H9 (cell line): ENCODE measurements around the gene ZNF444. TPM values are rescaled to one million over a fixed set of nuclear protein-coding genes. Genes with fewer than 3 reads are reported as not detected.

Experiments used
- DNase-seq: peaks from one replicate; pipeline ENCODE4 v3.0.0-alpha.2; 2017
- H2AFZ ChIP-seq: one replicate; pipeline ENCODE4 v1.6.1; 2013; ENCODE audit warnings: mild to moderate bottlenecking, low read length, control low read depth, moderate library complexity
- H2AK5ac ChIP-seq: 2 replicates; pipeline ENCODE4 v1.6.1; 2013; ENCODE audit warnings: low read length, control low read depth, mixed read lengths; ENCODE audit not compliant: insufficient read length
- H2BK120ac ChIP-seq: one replicate; pipeline ENCODE4 v1.6.1; 2013; ENCODE audit warnings: low read depth, mild to moderate bottlenecking, low read length, control low read depth, inconsistent platforms; ENCODE audit not compliant: poor library complexity, severe bottlenecking
- H2BK12ac ChIP-seq: 2 replicates; pipeline ENCODE4 v1.6.1; 2013; ENCODE audit warnings: low read length, control low read depth, mixed read lengths, low read depth; ENCODE audit not compliant: insufficient read length
- H2BK15ac ChIP-seq: 2 replicates; pipeline ENCODE4 v1.6.1; 2013; ENCODE audit warnings: low read depth, low read length, control low read depth
- H2BK20ac ChIP-seq: one replicate; pipeline ENCODE4 v1.6.1; 2013; ENCODE audit warnings: low read depth, mild to moderate bottlenecking, low read length, control low read depth, inconsistent platforms; ENCODE audit not compliant: poor library complexity, severe bottlenecking
- H2BK5ac ChIP-seq: 2 replicates; pipeline ENCODE4 v1.6.1; 2013; ENCODE audit warnings: low read length, control low read depth, mixed read lengths; ENCODE audit not compliant: insufficient read length
- H3K14ac ChIP-seq: 2 replicates; pipeline ENCODE4 v1.6.1; 2013; ENCODE audit warnings: low read length, control low read depth; ENCODE audit not compliant: insufficient read depth
- H3K18ac ChIP-seq: 2 replicates; pipeline ENCODE4 v1.6.1; 2013; ENCODE audit warnings: low read depth, mild to moderate bottlenecking, mixed read lengths, low read length, control low read depth; ENCODE audit not compliant: insufficient read length
- H3K23ac ChIP-seq: 2 replicates; pipeline ENCODE4 v1.6.1; 2013; ENCODE audit warnings: low read length, control low read depth, mixed read lengths, low read depth; ENCODE audit not compliant: insufficient read length
- H3K23me2 ChIP-seq: 2 replicates; pipeline ENCODE4 v1.6.1; 2013; ENCODE audit warnings: low read depth, mild to moderate bottlenecking, mixed read lengths, low read length, control low read depth; ENCODE audit not compliant: insufficient read length, poor library complexity, severe bottlenecking
- H3K27ac ChIP-seq: 2 replicates; pipeline ENCODE4 v1.5.1; 2013; ENCODE audit warnings: low read length, control low read depth, mixed read lengths, low read depth; ENCODE audit not compliant: insufficient read length
- H3K27me3 ChIP-seq: 2 replicates; pipeline ENCODE4 v1.6.1; 2013; ENCODE audit warnings: low read length, control low read depth, inconsistent platforms; ENCODE audit not compliant: insufficient read depth
- H3K4ac ChIP-seq: 2 replicates; pipeline ENCODE4 v1.6.1; 2013; ENCODE audit warnings: low read depth, mild to moderate bottlenecking, control low read depth, inconsistent platforms, low read length, moderate library complexity
- H3K4me1 ChIP-seq: 2 replicates; pipeline ENCODE4 v1.6.1; 2013; ENCODE audit warnings: low read length, control low read depth, inconsistent platforms; ENCODE audit not compliant: insufficient read depth
- H3K4me2 ChIP-seq: 2 replicates; pipeline ENCODE4 v1.6.1; 2013; ENCODE audit warnings: low read length, control low read depth, mixed read lengths; ENCODE audit not compliant: insufficient read length, insufficient read depth
- H3K56ac ChIP-seq: 2 replicates; pipeline ENCODE4 v1.6.1; 2013; ENCODE audit warnings: low read depth, mild to moderate bottlenecking, mixed read lengths, low read length, control low read depth; ENCODE audit not compliant: insufficient read length
- H3K79me1 ChIP-seq: 2 replicates; pipeline ENCODE4 v1.6.1; 2013; ENCODE audit warnings: low read depth, mild to moderate bottlenecking, moderate library complexity, low read length, control low read depth, inconsistent platforms; ENCODE audit not compliant: insufficient read depth, poor library complexity, severe bottlenecking
- H3K79me2 ChIP-seq: 2 replicates; pipeline ENCODE4 v1.6.1; 2013; ENCODE audit warnings: low read length, control low read depth, inconsistent platforms; ENCODE audit not compliant: insufficient read depth
- H3K9ac ChIP-seq: 2 replicates; pipeline ENCODE4 v1.6.1; 2013; ENCODE audit warnings: low read length, control low read depth, mixed read lengths; ENCODE audit not compliant: insufficient read length; ENCODE audit errors: extremely low read depth
- H3K9me3 ChIP-seq: one replicate; pipeline ENCODE4 v1.6.1; 2013; ENCODE audit warnings: low read depth, low read length, inconsistent platforms; ENCODE audit not compliant: control insufficient read depth
- H3T11ph ChIP-seq: one replicate; pipeline ENCODE4 v1.6.1; 2013; ENCODE audit warnings: mild to moderate bottlenecking, low read length, control low read depth, inconsistent platforms
- H4K20me1 ChIP-seq: one replicate; pipeline ENCODE4 v1.6.1; 2013; ENCODE audit not compliant: control insufficient read depth, insufficient read length, insufficient read depth
- H4K5ac ChIP-seq: 2 replicates; pipeline ENCODE4 v1.6.1; 2013; ENCODE audit warnings: low read depth, mild to moderate bottlenecking, mixed read lengths, low read length, control low read depth; ENCODE audit not compliant: insufficient read length
- H4K8ac ChIP-seq: replicated peaks from 2 replicates; pipeline ENCODE4 v1.6.1; 2013; ENCODE audit warnings: low read length, control low read depth, mixed read lengths, low read depth; ENCODE audit not compliant: insufficient read length
- H4K91ac ChIP-seq: 2 replicates; pipeline ENCODE4 v1.6.1; 2013; ENCODE audit warnings: low read depth, mild to moderate bottlenecking, moderate library complexity, mixed read lengths, low read length, control low read depth; ENCODE audit not compliant: insufficient read length
- H3K27ac Mint-ChIP-seq, 3 experiments: 2 replicates in 2 of 3; 3 replicates in 1 of 3; pipeline ENCODE4 v1.8.0; 2020 to 2021; ENCODE audit warnings: mixed read lengths in 3 of 3, mild to moderate bottlenecking in 1 of 3, moderate library complexity in 1 of 3
- H3K27me3 Mint-ChIP-seq: 2 replicates; pipeline ENCODE4 v1.8.0; 2021; ENCODE audit warnings: low read depth, mild to moderate bottlenecking, moderate library complexity, mixed read lengths
- H3K36me3 Mint-ChIP-seq, 3 experiments: 2 replicates in 2 of 3; 3 replicates in 1 of 3; pipeline ENCODE4 v1.8.0; 2020 to 2021; ENCODE audit warnings: low read depth in 3 of 3, mixed read lengths in 3 of 3; ENCODE audit not compliant: insufficient read depth in 1 of 3
- H3K4me1 Mint-ChIP-seq, 2 experiments: 2 replicates each; pipeline ENCODE4 v1.8.0; 2020; ENCODE audit warnings: mixed read lengths in 2 of 2
- H3K4me3 Mint-ChIP-seq, 2 experiments: 2 replicates in 1 of 2; 3 replicates in 1 of 2; pipeline ENCODE4 v1.8.0; 2020 to 2021; ENCODE audit warnings: mild to moderate bottlenecking in 2 of 2, mixed read lengths in 2 of 2, moderate library complexity in 1 of 2
- H3K9me3 Mint-ChIP-seq, 2 experiments: 2 replicates in 1 of 2; 3 replicates in 1 of 2; pipeline ENCODE4 v1.8.0; 2020; ENCODE audit warnings: mild to moderate bottlenecking in 2 of 2, mixed read lengths in 2 of 2, moderate library complexity in 1 of 2
- CTCF ChIP-seq: fragments of 200-600 bp; sonication (generic); conservative IDR thresholded peaks from 3 replicates; pipeline ENCODE4 v1.8.0; 2021; ENCODE audit warnings: antibody characterized with exemption, mild to moderate bottlenecking
- WGBS: extraction: QIAGEN DNeasy Blood & Tissue Kit; methylation state at CpG from one replicate; pipeline ENCODE4 v1.1.7; 2013; ENCODE audit warnings: missing lambda C conversion rate, low lambda C conversion rate, mixed read lengths; ENCODE audit not compliant: insufficient read length; ENCODE audit errors: extremely low coverage; 5-methylcytosine and 5-hydroxymethylcytosine counted together
- total RNA-seq: library from RNA; stranded (reverse); gene quantifications from 2 replicates; pipeline ENCODE4 v1.2.1, GENCODE V29; 2021

Gene ZNF444
- total RNA-seq, 1 experiment from 2014 or later = 49.7 TPM

GRCh38 chr19:56147307-56147706 is 6.2 kb downstream of the ZNF444 start:
- Histone ChIP-seq H3K56ac (no peak overlapping the region), H3K9me3 (no peaks in the 10 kb centered on the region), H3K4me2 (no peak overlapping the region), H3K27ac (no peak overlapping the region), H2BK15ac (no peak overlapping the region), H3K9ac (no peak overlapping the region), H2AK5ac (no peak overlapping the region), H3K23ac (no peak overlapping the region), H4K8ac (no peak overlapping the region), H4K91ac (no peak overlapping the region), H2BK20ac (no peak overlapping the region), H3K18ac (no peak overlapping the region), H2BK120ac (no peak overlapping the region), H3K4me1 (no peaks in the 10 kb centered on the region), H4K20me1 (peaks cover 6% of the 10 kb centered on the region), H3K79me2 (peaks cover 5% of the 10 kb centered on the region; the same call in 1 of the 2 replicates), H4K5ac (no peak overlapping the region), H3K23me2 (no peaks in the 10 kb centered on the region), H2BK5ac (no peak overlapping the region), H3K79me1 (no peaks in the 10 kb centered on the region), H3K14ac (no peak overlapping the region), H3K4ac (no peak overlapping the region), H3K27me3 (no peaks in the 10 kb centered on the region), H2BK12ac (no peak overlapping the region), H3T11ph (no peak overlapping the region), H2AFZ (no peak overlapping the region)
- no peak for TF ChIP-seq CTCF
- no peaks in the 10 kb centered on the region for H3K9me3 Mint-ChIP-seq
- no peak overlapping the region for H3K4me3 Mint-ChIP-seq
- no peak for DNase-seq
- no peak overlapping the region for H3K27ac Mint-ChIP-seq
- H3K27me3 Mint-ChIP-seq = no peaks in the 10 kb centered on the region
- H3K4me1 Mint-ChIP-seq = peaks cover 4 to 5% of the 10 kb centered on the region in 2 experiments
- no CpG with 5 or more reads among the region's 22 CpGs for WGBS
- peaks cover 17 to 34% (median 33%) of the 10 kb centered on the region in 3 experiments for H3K36me3 Mint-ChIP-seq
